Endothelial cell of umbilical vein (primary cell): ENCODE measurements around the gene PDE6C. TPM values are rescaled to one million over a fixed set of nuclear protein-coding genes. Genes with fewer than 3 reads are reported as not detected.

Experiments
- BruUV-seq: library from RNA; stranded (reverse); fragments of 400-500 nt; replicated peaks from 2 replicates; lab custom pipeline; 2021; lab: Mats Ljungman, UMichigan
- CTCF ChIA-PET: fragments of 300-600, 350-600 bp; sonication (Branson Sonifier 250); formaldehyde crosslinking; loops from one replicate; lab custom pipeline; 2021; ENCODE audit warnings: antibody characterized with exemption, inconsistent platforms; lab: Charles Lee
- POLR2A ChIA-PET: fragments of 300-600, 350-600 bp; sonication (Branson Sonifier 250); formaldehyde crosslinking; loops from one replicate; lab custom pipeline; 2021; ENCODE audit warnings: antibody characterized with exemption, inconsistent platforms; lab: Charles Lee
- DNase-seq: peaks from one replicate; pipeline ENCODE4 v3.0.0-alpha.2; 2011; ENCODE audit warnings: low read depth, low spot score
- FAIRE-seq: peaks from 2 replicates; lab custom pipeline; 2011; peaks lifted over from hg19 to GRCh38; lab: Jason Lieb, UNC
- H2AFZ ChIP-seq: 2 replicates; pipeline ENCODE4 v1.6.0; 2012; ENCODE audit warnings: low read depth, low read length, control low read depth, inconsistent platforms
- H3K27ac ChIP-seq: 2 replicates; pipeline ENCODE4 v1.5.1; 2011; ENCODE audit warnings: low read depth, mild to moderate bottlenecking, control low read depth, low read length, moderate library complexity; ENCODE audit not compliant: insufficient read depth
- H3K27me3 ChIP-seq, 2 experiments: 2 replicates each; pipeline versions ENCODE4 v1.6.0 to v1.6.1; 2011; ENCODE audit warnings: low read length in 2 of 2, mixed read lengths in 1 of 2; ENCODE audit not compliant: control insufficient read depth in 2 of 2, insufficient read depth in 2 of 2
- H3K36me3 ChIP-seq, 2 experiments: 2 replicates in 1 of 2; 3 replicates in 1 of 2; pipeline ENCODE4 v1.5.1; 2011; ENCODE audit warnings: low read length in 2 of 2, mild to moderate bottlenecking in 1 of 2, moderate library complexity in 1 of 2; ENCODE audit not compliant: control insufficient read depth in 2 of 2, insufficient read depth in 2 of 2; ENCODE audit errors: extremely low read depth in 1 of 2
- H3K4me1 ChIP-seq: 3 replicates; pipeline ENCODE4 v1.5.1; 2011; ENCODE audit warnings: mild to moderate bottlenecking, low read length; ENCODE audit not compliant: control insufficient read depth, insufficient read depth; ENCODE audit errors: extremely low read depth
- H3K4me2 ChIP-seq: 2 replicates; pipeline ENCODE4 v1.6.1; 2011; ENCODE audit warnings: low read length, control low read depth, mixed read lengths; ENCODE audit not compliant: insufficient read depth
- H3K4me3 ChIP-seq, 3 experiments: fragments of 200-600 bp in 1 of 3; sonication (generic), shearing (Covaris generic) in 1 of 3; replicated peaks in 1 of 3; 2 replicates each; pipeline ENCODE4 v1.5.1; 2011 to 2016; ENCODE audit warnings: control low read depth in 3 of 3, low read length in 3 of 3, mild to moderate bottlenecking in 2 of 3, inconsistent platforms in 1 of 3, low read depth in 1 of 3, moderate library complexity in 1 of 3; ENCODE audit not compliant: insufficient read depth in 1 of 3
- H3K79me2 ChIP-seq: 2 replicates; pipeline ENCODE4 v1.6.0; 2012; ENCODE audit warnings: low read length, inconsistent platforms; ENCODE audit not compliant: control insufficient read depth, insufficient read depth
- H3K9ac ChIP-seq: replicated peaks from 2 replicates; pipeline ENCODE3; 2011; ENCODE audit warnings: low read length, control low read depth; ENCODE audit not compliant: insufficient read depth; ENCODE audit errors: extremely low read depth
- H3K9me1 ChIP-seq: replicated peaks from 3 replicates; pipeline ENCODE4 v1.6.0; 2011; ENCODE audit warnings: mild to moderate bottlenecking, low read length; ENCODE audit not compliant: control insufficient read depth, insufficient read depth; ENCODE audit errors: extremely low read depth
- H3K9me3 ChIP-seq: replicated peaks from 2 replicates; pipeline ENCODE4 v1.5.1; 2012; ENCODE audit warnings: low read length, inconsistent platforms; ENCODE audit not compliant: control insufficient read depth, insufficient read depth
- H4K20me1 ChIP-seq: replicated peaks from 2 replicates; pipeline ENCODE3; 2011; ENCODE audit warnings: mild to moderate bottlenecking, low read length; ENCODE audit not compliant: control insufficient read depth, insufficient read depth; ENCODE audit errors: extremely low read depth
- EZH2 ChIP-seq: IDR thresholded peaks from 2 replicates; pipeline ENCODE4 v1.6.1; 2012; ENCODE audit warnings: borderline replicate concordance, low read depth, mild to moderate bottlenecking, moderate library complexity, low read length, inconsistent platforms; ENCODE audit not compliant: severe bottlenecking
- FOS ChIP-seq: IDR thresholded peaks from 2 replicates; pipeline ENCODE4 v1.6.1; 2011; ENCODE audit warnings: mild to moderate bottlenecking, low read length, moderate library complexity, borderline replicate concordance; ENCODE audit not compliant: insufficient read depth
- GATA2 ChIP-seq: IDR thresholded peaks from 2 replicates; pipeline ENCODE4 v1.7.0; 2011; ENCODE audit warnings: low read depth, mild to moderate bottlenecking, moderate library complexity, mixed read lengths, low read length; ENCODE audit not compliant: insufficient read length, insufficient read depth
- MYC ChIP-seq: IDR thresholded peaks from one replicate; pipeline ENCODE4 v1.6.1; 2011; ENCODE audit warnings: mild to moderate bottlenecking, low read depth, low read length
- POLR2AphosphoS5 ChIP-seq: IDR thresholded peaks from 2 replicates; pipeline ENCODE4 v1.6.1; 2012; ENCODE audit warnings: low read depth, mild to moderate bottlenecking, control low read depth, low read length, moderate library complexity; ENCODE audit not compliant: insufficient read depth
- dilution Hi-C: fragments of 300-500 bp; cut with MboI; formaldehyde crosslinking; loops from one replicate; pipeline ENCODE4 v1.15.0; 2019; ENCODE audit warnings: low sequenced_read_pairs; ENCODE audit not compliant: extremely low pct_ligation_motif_present
- intact Hi-C: fragments of 100-400 bp; cut with micrococcal nuclease; formaldehyde crosslinking; loops from one replicate; pipeline ENCODE4 v1.10.0; 2022
- polyA plus RNA-seq, 4 experiments: library from polyadenylated mRNA; depleted of rRNA in 3 of 4; stranded (reverse) in 3 of 4; unstranded in 1 of 4; fragments of >200 nt; gene quantifications; 2 replicates each; pipeline versions ENCODE4 v1.2.1 to v1.2.3, GENCODE V29; 2011 to 2012; ENCODE audit warnings: missing spikeins in 1 of 4
- total RNA-seq: library from RNA; stranded (reverse); gene quantifications from 2 replicates; pipeline ENCODE4 v1.2.3, GENCODE V29; 2021
- TF ChIP-seq, protein P1 (sequence below): IDR thresholded peaks from 2 replicates; pipeline ENCODE4 v1.6.1; 2011; ENCODE audit not compliant: insufficient read depth, insufficient read length
- TF ChIP-seq, protein P2 (sequence below), 2 donors: IDR thresholded peaks; 1 replicate in 1 of 2; 2 replicates in 1 of 2; pipeline ENCODE4 v1.5.1; 2011; ENCODE audit warnings: low read length in 2 of 2, mild to moderate bottlenecking in 2 of 2, moderate library complexity in 2 of 2, control low read depth in 1 of 2, inconsistent platforms in 1 of 2, low read depth in 1 of 2; ENCODE audit not compliant: insufficient read depth in 1 of 2; ENCODE audit errors: extremely low read depth in 1 of 2

Gene PDE6C
- total and polyA plus RNA-seq, 2 donors (not counting 3 experiments of a cell fraction or from before 2014, with no cell fraction given), result not detected

DNA sequence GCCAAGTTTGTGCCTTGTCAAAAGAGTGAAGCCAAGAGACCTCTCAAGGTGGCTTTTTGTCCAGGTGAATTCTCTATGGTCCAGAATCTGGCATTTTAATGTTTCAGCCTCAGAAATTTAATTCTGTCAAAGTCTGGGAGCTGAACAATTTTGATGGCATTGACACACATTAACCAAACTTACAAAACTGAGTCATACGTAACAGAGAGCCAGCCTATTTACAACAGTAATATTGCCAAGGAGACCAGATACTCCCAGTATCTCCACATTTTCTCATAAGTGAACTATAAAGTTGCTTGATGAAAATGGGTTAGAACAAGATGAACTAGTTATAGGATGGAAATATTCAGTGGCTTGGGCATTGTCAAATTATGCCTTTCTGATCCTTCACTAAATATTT is 43.8 kb downstream of the PDE6C start:
- no peaks in the 10 kb centered on the region for H3K9me1 ChIP-seq
- H3K4me1 ChIP-seq, result peaks cover 4% of the 10 kb centered on the region
- TF ChIP-seq, protein P1, sequence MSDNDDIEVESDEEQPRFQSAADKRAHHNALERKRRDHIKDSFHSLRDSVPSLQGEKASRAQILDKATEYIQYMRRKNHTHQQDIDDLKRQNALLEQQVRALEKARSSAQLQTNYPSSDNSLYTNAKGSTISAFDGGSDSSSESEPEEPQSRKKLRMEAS, result no peak
- TF ChIP-seq MYC, result no peak
- no peak for TF ChIP-seq POLR2AphosphoS5
- TF ChIP-seq FOS, result no peak
- TF ChIP-seq GATA2, result no peak
- no peak for TF ChIP-seq EZH2
- TF ChIP-seq, protein P2, sequence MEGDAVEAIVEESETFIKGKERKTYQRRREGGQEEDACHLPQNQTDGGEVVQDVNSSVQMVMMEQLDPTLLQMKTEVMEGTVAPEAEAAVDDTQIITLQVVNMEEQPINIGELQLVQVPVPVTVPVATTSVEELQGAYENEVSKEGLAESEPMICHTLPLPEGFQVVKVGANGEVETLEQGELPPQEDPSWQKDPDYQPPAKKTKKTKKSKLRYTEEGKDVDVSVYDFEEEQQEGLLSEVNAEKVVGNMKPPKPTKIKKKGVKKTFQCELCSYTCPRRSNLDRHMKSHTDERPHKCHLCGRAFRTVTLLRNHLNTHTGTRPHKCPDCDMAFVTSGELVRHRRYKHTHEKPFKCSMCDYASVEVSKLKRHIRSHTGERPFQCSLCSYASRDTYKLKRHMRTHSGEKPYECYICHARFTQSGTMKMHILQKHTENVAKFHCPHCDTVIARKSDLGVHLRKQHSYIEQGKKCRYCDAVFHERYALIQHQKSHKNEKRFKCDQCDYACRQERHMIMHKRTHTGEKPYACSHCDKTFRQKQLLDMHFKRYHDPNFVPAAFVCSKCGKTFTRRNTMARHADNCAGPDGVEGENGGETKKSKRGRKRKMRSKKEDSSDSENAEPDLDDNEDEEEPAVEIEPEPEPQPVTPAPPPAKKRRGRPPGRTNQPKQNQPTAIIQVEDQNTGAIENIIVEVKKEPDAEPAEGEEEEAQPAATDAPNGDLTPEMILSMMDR (IDR thresholded peaks at IDR 0.05; ENCODE audit: extremely low read depth in 1 of 2, insufficient read depth in 1 of 2, low read depth in 1 of 2, low read length in 2 of 2), result no peak
- no peaks in the 10 kb centered on the region for H3K36me3 ChIP-seq
- H3K4me3 ChIP-seq, result no peak overlapping the region
- no peaks in the 10 kb centered on the region for H4K20me1 ChIP-seq
- no peaks in the 10 kb centered on the region for H3K27me3 ChIP-seq
- no peak for DNase-seq
- no peak overlapping the region for H2AFZ ChIP-seq
- ChIA-PET POLR2A (no interaction called here), CTCF (interaction anchor here (3.5 kb wide), 1 partner anchor 102 kb away, joined by 16 read pairs; no protein-coding TSS in a partner anchor)
- H3K79me2 ChIP-seq, result no peaks in the 10 kb centered on the region
- intact Hi-C loops, result no loop called here
- no peak overlapping the region for H3K27ac ChIP-seq
- no peaks in the 10 kb centered on the region for H3K9me3 ChIP-seq
- H3K9ac ChIP-seq, result no peak overlapping the region
- BruUV-seq, result no TSS peak
- dilution Hi-C loops, result no loop called here
- FAIRE-seq, result no peak
- H3K4me2 ChIP-seq, result no peak overlapping the region
